Activated CD4-positive, alpha-beta T cell treated with anti-CD3 and anti-CD28 coated beads for 1 hour (primary cell): ENCODE data around the gene C10orf67.
"Not testable (repeated sequence)": the region's sequence is repeated elsewhere in the genome, so short reads cannot be mapped to it uniquely, and the experiment has no call there.

ENCODE experiments used
- DNase-seq: peaks from one replicate; pipeline ENCODE4 v3.0.0-alpha.2; 2020

The C10orf67 gene

DNA sequence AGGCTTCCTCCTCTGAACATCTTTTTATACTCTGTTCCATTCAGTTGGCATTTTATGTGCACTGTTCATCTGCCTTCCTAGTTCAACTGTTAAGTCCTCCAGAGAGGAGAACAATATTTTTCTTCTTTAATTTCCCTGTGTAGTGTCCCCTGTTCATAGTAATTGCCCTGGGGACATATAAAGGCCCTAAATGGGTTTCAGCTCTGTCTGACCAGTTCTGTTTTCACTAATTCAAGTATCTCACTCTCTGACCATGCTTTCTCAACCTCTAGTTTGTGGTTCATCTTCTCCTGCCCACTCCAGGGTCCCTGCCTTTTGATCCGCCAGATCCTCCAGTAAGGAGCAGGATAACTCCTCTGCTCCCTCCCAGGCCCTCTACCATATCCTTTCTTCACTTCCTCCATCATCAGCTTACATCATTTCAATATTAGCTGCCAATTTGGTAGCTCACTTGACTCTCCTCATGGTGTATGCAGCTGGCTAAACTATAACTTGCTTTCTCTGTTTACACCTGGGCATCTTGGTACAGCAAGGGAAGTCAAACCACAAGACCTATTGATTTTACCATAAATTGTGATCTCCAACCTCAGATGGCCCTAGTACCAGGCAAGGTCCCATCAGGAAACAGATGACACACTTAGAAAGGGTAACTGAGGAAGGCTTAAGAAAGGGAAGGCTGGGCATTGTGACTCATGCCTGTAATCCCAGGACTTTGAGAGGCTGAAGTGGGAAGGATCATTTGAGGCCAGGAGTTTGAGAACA, 17.7 kb upstream of the C10orf67 start:
- no peak for DNase-seq

DNA sequence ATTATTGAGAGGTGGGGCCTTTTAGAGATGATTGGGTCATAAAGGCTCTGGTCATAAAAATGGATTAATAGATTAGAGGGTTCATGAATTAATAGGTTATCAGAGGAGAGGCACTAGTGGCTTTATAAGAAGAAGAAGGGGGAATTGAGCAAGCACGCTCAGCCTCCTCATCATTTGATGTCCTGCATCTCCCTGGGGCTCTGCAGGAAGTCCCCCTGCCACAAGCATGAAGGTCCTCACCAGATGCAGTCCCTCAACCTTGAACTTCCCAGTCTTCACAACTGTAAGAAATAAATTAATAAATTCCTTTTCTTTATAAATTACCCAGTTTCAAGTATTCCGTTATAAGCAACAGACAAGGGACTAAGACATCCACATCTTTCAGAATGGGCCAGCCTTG, 17.1 kb upstream of the C10orf67 start:
- no peak for DNase-seq

DNA sequence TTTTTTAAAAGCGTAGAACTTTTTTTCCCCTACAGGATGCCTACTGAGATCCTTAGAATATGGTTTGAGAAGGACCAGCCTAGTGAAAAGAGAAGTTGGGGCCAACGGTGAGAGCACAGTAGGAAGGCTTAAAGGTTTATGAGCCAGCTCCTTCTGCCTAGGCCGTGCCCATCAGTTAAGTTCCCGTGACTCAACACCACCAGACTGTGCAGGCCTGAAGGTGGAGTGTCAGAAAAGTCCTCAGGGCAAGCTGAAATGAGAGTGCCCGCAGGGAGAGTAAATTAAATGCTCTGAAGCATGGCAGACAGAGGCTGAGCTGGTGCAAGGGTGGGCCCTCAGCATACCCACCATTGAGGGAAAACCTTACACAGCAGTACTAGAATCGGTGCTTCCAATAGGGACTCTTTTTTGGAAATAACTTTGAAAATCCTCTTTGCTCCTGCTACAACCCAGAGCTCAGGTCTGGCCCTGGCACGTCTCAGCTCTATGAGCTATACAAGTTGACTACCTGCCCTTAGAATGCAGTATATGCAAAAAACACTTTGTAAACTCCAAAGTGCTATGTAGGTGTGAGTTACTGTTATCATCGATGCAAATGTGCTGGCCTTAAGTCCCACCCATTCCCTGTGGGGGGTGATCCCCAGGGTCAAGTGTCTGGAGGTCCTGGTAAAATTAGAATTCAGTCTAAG, 15.2 kb upstream of the C10orf67 start:
- DNase-seq, result no peak

DNA sequence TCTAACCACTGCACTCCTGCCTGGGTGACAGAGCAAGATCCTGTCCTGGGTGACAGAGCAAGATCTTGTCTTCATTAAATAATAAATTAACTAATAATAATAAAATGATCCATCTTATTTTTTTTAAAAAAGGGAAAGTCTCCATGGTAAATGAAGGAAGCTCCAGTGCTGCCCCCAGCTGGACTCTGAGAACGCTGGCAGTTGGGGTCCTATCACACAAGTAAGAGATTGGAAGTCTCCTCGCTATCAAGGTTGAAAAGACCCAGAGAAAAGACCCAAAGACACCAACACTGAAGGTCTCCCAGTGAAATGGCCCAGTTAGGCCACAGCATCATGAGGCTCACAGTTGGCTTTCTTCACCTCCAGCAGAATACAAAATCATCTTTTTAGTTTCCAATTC, 13.8 kb upstream of the C10orf67 start:
- DNase-seq, result no peak

DNA sequence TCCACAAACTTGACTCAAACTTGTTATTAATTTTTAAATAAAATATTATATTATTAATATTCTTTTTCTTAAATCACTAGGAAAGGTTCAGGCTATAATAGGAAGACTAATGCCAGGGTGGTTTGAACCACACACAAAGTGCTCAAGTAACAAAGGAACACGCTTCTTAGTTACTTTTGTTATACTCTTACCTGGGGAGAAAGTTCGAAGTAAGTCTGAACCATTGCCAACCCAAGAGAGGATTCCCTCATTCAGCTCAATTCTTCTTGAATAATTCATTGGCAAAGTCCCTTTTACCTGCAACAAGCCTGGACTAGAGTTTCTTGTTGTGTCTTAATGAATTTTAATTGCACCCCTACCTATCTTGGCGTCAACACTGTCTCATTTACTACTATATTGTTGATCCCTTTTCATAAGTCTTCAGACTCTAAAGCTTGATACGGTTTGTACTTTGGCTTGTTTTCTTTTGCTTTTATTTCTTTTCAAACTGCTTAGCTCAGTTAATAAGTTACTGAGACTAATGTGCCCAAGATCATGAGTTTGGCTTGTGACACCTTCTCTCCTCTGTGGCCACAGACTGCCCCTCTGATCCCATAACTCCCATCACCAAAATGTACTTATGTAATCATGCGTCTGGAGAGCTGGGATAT, 10.2 kb upstream of the C10orf67 start:
- no peak for DNase-seq

DNA sequence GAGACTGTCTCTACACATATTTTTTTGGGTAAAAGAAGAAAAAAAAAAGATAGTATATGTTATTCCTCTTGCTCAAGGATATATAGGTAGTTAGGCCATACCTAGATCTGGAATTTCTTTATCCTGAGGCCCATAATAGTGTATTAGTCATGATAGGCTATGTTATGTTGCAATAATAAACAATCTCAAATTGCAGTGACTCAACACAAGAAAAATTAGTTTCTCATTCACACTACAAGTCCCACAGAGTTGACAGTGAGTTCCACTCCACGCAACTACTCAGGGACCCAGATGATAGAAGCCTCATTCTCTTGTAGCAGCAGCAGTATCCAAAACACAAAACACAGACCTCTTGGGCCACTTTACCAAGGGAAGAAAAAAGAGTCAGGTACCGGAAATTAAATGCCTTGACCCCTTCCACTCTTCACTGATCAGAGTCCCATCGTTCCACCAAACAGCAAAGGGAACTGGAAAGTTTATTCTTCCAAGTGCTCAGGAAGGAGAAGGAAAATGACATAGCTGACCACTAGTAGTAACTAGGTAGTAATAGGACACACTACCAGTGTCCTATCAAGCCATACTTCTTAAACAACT, 7.4 kb upstream of the C10orf67 start:
- DNase-seq, result no peak

DNA sequence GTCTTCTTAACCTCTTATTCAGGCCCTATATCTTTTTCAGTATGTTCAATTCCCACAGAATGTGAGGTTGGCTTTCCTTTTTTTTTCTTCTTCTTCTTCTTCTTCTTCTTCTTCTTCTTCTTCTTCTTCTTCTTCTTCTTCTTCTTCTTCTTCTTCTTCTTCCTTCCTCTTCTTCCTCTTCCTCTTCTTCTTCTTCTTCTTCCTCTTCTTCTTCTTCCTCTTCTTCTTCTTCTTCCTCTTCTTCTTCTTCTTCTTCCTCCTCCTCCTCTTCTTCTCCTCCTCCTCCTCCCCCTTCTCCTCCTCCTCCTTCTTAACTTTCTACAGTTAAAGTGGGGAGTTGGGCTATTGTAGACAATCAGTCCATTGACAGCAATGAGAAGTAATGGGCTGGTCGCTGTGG, 6.1 kb upstream of the C10orf67 start:
- not testable (repeated sequence) for DNase-seq

DNA sequence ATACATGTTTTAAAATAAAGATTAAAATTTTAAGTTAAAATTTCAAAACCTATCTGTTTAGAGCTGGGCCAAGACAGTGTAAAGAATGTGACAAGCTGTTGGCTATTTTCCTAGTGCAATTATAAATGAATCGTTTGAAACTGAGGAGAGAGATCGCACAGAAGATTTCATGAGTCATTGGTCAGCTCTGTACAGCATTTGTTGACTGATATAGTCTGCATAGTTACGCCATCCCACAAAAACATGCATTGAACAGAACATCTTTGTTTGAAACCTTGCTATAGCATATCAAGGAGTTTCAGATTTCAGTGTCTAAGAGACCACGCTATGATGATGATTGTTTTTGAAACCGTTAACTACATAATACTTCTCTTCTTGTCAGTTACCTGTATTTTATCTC, 1.3 kb upstream of the C10orf67 start:
- no peak for DNase-seq

DNA sequence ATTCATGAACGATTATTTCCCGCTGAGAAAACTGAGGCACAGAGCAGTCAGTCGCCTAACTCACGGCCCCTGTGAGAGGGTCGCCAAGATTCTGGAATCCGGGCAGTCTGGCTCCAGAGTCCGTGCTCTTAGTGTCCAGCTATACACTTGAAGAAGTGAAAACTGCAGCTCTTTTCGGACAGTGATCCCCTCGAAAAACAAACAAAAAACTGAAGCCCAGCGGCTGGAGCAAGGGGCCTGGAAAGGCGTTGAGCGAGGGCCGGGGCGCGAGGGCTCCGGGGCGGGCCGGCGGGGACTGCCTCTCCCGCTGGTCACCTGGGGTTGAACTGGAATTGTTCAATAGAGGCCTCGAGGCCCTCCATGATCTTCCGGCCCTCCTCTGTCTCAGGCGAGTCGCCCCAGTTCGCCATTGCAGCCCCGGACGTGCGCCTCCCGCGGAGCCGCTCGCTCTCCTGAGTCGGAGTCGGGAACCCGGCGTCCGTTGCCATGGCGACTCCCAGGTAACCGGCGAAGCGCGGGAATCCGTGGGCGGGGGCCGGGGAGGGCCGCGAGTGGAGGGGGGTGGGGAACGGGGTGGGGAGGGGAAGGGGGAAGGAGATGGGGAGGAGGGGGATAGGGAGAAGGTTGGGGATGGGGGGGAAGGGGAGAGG, 881 bp downstream of the C10orf67 start:
- DNase-seq, result no peak

DNA sequence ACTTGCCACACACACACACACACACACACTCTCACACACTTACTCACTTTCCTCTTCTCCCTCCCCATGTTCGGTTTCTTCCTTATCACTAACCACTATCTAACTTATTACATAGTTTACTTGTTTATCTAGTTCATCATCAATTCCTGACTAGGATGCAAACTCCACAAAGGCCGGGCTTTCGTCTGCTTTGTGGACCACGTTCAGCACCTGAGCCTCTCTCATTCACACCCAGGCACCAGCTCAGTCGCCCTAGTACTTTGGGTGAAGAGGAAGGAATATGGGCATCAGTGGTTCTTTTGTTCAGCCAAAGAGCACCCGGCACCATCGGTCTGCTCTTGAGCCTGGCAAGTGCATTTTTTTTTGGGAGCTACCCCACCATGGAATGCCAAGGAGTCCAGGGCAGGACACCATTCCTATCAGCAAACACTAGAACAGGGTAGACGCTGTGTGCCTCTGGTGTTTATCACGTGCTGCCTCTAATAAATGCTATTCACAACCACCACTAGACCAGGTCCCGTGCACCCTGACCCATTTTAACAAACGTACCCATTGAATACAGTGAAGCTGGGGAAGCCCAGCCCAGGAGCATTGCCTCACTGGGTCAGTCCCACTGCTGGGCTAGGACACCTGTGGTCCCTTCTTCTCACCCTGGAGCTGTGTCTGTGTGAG, 2.2 kb downstream of the C10orf67 start:
- DNase-seq, result no peak

DNA sequence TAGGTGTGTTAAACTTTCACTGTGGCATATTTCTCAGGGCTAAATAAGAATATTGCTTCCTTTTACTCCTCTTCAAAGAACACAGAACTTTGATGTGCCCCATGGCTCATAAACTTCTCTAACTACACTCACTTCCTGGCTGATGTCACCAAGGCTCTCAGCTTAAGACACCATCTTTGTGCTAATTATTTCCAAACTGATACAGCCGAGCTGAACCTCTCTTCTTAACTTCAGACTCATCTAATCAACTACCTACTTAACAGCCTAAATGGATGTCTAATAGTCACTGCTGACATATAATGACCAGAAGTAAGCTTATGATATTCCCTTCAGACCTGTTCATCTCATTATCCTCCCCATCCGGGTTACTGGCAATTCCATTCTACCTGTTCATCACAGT, 3.6 kb downstream of the C10orf67 start:
- no peak for DNase-seq

DNA sequence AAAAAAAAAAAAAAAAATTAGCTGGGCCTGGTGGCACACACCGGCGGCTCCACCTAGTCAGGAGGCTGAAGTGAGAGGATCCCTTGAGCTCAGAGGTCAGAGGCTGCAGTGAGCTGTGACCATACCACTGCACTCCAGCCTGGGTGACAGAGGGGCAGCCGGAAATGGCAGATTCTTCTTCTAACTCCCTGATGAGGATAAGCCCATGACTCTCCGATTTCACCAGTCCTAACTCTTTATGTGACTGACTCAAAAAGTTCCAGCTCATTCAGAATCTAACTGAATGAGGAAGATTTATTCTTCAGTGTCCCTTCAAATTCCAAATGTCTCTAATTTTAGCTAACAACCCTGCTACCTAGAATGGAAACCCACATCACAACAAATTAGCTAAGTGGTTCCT, 4.2 kb downstream of the C10orf67 start:
- DNase-seq, result no peak

DNA sequence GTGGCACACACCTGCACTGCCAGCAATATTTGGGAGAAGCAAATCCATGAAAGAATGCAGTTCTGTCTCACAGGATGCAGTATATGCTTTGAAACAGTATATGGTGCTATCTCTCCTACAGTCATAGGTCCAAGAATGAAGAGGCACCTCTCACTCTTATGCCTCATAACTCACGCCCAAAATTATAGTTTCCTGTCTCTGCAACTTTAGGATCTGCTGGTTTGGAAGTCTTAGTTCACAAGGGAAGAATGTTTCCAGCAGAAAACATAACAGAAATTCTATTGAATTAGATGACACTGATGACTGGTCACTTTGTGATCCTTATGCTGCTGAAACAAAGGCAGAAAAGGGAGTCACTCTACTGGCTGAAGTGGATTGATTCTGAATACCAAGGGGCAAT, 5.7 kb downstream of the C10orf67 start:
- DNase-seq, result no peak

DNA sequence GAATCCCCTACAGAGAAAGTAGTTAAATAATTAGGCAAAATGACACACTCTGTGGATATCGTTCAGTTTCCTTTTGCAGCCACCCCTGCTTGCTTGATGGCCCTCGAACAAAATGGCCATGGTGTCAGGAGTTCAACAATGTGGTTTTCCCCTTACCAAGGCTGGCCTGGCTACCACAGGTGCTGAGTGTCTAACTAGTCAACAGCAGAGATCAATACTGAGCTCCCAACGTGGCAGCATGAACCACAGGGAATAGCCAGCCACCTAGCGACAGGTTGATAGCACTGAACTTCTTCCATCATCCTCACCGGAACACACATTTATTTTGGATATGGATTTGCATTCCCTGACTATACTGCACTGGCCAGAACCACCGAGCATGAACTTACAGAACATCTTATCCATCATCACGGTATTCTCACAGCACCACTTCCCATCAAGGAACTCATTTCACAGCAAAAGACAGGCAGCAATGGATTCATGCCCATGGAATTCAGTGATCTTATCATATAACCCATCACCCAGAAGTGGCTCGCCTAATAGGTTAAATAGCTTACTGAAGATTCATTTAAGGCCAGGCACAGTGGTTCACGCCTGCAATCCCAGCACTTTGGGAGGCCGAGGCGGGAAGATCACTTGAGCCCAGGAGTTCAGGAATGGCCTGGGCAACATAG, 6.3 kb downstream of the C10orf67 start:
- no peak for DNase-seq

DNA sequence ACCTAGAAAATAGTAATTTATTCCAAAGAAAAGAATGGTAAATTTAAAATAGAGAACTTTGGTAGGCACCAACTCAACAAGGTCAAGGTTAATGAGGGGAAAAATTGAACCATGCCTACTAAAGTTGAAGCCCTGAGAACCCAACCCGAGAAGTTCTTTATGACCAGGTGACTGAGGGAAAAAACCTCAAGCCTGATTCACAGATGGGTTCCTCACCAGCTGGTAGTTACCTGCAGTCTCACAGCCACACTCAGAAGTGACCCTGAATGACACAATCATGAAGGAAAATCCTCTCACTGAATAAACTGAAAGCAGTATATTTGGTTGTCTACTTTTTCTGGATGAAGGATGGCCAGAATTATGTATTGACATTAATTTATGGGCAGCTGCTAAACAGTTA, 7.0 kb downstream of the C10orf67 start:
- no peak for DNase-seq

DNA sequence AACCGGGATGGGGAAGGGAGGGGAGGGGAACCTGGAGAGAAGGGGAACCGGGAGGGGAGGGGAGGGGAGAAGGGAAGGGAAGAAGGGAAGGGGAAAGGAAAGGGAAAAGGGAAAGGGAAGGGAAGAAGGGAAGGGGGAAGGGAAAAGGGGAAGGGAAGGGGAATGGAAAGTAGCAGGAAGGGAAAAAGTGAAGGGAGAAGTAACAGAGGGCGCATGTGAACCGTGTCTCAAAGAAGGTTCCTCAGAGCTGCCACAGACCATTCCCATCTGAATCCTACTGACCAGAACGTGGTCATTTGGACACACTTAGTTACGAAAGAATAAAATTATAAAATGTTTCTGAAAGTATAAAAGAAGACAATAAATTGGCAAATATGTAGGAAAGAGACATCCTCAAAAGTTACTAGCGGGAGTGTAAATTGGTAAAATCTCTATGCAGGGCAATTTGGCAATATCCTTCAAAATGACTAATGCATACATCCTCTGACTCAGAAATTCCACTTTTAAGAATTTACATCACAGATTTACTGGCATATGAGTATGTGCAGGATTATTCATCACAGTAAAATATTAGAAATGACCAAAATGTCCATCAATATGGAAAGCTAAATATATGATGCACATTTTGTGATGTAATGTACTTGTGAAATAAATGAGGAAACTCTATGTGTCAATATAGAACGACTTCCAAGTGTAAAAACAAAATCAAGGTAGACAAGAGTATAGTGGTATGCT, 12.9 kb downstream of the C10orf67 start:
- DNase-seq, result no peak

DNA sequence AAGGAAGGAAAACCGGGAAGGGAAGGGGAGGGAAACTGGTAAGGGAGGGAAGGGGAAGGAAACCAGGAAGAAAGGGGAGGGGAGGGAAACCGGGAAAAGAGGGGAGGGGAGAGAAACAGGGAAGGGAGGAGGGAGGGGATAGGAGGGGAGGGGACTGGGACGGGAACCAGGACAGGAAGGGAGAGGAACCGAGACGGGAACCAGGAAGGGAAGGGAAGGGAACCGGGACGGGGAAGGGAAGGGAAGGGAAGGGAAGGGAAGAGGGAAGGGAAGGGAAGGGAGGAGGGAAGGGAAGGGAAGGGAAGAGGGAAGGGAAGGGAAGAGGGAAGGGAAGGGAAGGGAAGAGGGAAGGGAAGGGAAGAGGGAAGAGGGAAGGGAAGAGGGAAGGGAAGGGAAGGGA, 13.6 kb downstream of the C10orf67 start:
- no peak for DNase-seq

DNA sequence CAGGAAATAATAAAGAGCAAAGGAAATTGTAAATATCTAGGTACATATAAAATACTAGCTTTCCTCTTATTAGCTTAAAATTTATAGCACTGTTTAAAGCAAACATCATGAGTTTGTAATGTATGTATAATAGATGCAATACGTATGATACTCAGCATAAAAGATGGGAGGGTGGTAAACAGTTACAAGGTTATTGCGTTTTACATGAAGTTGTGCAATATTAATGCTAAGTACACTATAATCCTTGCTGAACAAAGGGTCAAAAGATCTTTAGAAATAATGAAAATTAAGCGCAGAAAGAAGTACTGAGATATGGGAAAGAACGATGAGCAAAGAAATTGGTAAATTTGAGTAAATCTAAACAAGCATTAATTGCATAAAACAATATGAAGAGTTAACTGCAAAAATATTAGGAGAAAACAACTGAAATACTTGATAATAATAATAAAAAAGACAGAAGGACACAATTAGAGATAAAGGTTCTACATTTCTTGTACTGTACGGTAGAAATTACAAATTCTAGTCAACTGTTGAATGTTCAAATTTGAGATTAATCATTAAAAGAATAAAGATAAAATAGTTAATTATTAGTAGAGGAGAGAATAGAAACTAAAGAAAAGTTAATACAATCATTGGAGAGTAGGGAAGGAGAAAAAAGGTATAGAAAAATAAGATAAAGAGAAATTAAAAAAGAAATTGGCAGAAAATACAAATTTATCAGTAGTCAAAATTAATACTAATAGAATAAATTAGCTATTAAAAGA, 17.9 kb downstream of the C10orf67 start:
- DNase-seq, result no peak

DNA sequence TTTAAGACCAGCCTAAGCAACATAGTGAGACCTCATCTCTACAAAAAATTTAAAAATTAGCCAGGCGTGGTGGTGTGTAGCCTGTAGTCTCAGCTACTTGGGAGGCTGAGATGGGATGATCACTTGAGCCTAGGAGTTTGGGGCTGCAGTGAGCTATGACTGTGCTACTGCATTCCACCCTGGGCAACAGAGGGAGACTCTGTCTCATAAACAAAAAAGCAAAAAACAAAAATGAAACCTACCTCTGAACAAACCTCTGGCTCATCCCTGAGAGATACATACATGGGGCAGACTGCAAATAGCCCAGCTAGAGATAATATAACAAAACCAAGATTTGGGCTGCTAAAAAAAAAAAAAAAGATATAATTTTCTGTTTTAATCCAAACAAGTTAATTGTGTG, 19.5 kb downstream of the C10orf67 start:
- no peak for DNase-seq

DNA sequence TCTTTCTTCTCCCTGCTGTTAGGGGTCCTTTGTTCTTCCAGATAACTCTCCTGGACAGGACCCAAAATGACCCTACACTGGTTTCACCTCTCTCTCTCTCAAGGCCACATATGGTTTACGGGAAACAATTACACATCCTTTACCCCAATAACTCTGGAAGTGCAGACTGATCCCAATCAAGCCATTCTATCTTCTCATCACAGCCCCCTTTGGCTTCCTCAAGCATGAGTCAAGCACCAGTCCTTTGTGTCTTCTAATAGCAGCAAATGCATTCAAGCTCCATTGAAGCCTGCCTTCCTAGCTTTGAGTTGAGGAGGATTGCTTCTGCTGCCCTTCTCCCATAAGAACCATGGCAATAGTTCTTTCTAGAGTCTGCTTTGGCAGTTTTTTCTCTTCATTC, 20.2 kb downstream of the C10orf67 start:
- no peak for DNase-seq

DNA sequence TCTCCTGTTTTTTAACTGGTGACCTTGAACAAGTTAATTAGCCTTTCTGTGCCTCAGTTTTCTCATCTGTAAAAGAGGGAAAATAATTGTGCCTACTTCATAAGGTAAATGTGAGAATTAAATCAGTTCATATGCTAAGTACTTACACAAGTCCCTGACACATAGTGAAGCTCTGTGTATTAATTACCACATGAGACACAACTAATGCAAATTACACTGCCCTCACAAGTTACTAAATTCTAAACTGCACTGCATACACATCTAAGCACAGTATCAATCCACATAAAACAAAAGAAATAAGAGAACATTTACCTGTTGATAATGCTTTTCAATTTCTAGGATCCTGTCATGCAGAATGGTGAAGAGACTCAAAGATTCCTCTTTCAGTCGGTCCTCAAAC, 22.5 kb downstream of the C10orf67 start:
- no peak for DNase-seq
